DND-41 (cell line): Measurements from ENCODE around the gene PDLIM1.

Source experiments
- CTCF ChIP-seq: IDR thresholded peaks from 2 replicates; pipeline ENCODE4 v1.5.1; 2012; ENCODE audit warnings: borderline replicate concordance, low read length, moderate library complexity, mild to moderate bottlenecking; ENCODE audit not compliant: poor library complexity, severe bottlenecking; ENCODE audit errors: extremely low read depth
- EZH2 ChIP-seq: IDR thresholded peaks from 3 replicates; pipeline ENCODE4 v1.6.1; 2012; ENCODE audit warnings: borderline replicate concordance, low read depth, mild to moderate bottlenecking, moderate library complexity, low read length, inconsistent platforms; ENCODE audit not compliant: severe bottlenecking

- TF ChIP-seq CTCF (no peak), EZH2 (no peak)
These were observed 46.7 kb downstream of the PDLIM1 start for GRCh38 chr10:95244152-95244551.
